ENCODE data around the gene ZDHHC5.
"Not testable (repeated sequence)": the region's sequence is repeated elsewhere in the genome, so short reads cannot be mapped to it uniquely, and the experiment has no call there.

DNA sequence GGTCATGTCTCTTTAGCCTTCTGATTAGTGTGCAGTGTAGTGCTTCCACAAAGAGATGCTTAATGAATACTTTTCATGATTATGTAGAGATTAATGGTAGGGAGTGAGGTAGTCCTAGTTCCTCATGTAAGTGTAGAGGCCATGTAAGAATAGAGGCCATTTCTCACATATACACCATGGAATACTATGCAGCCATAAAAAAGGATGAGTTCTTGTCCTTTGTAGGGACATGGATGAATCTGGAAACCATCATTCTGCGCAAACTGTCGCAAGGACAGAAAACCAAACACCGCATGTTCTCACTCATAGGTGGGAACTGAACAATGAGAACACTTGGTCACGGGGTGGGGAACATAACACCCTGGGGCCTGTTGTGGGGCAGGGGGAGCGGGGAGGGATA lies 22.6 kb downstream of the ZDHHC5 start:
- not testable (repeated sequence) for TF ChIP-seq POLR2A (IDR thresholded peaks at IDR 0.05)
- TF ChIP-seq, protein P1, sequence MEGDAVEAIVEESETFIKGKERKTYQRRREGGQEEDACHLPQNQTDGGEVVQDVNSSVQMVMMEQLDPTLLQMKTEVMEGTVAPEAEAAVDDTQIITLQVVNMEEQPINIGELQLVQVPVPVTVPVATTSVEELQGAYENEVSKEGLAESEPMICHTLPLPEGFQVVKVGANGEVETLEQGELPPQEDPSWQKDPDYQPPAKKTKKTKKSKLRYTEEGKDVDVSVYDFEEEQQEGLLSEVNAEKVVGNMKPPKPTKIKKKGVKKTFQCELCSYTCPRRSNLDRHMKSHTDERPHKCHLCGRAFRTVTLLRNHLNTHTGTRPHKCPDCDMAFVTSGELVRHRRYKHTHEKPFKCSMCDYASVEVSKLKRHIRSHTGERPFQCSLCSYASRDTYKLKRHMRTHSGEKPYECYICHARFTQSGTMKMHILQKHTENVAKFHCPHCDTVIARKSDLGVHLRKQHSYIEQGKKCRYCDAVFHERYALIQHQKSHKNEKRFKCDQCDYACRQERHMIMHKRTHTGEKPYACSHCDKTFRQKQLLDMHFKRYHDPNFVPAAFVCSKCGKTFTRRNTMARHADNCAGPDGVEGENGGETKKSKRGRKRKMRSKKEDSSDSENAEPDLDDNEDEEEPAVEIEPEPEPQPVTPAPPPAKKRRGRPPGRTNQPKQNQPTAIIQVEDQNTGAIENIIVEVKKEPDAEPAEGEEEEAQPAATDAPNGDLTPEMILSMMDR (IDR thresholded peaks at IDR 0.05): not testable (repeated sequence)
